ENCODE data around the gene SULT1B1.

DNA sequence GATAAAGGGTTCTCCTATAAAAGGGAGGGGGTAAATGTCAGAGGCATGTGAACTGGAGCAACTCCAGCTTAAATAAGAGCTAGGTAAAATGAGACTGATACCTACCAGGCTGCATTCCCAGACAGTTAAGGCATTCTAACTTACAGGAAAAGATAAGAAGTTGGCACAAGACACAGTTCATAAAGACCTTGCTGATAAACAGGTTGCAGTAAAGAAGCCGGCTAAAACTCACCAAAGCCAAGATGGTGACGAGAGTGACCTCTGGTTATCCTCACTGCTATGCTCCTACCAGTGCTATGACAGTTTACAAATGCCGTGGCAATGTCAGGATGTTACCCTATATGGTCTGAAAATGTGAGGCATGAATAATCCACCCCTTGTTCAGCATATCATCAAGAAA lies 13.1 kb upstream of the SULT1B1 start:
- TF ChIP-seq EZH2 (IDR thresholded peaks at IDR 0.05; ENCODE audit: borderline replicate concordance, low read length), result no peak
- TF ChIP-seq, protein P1, sequence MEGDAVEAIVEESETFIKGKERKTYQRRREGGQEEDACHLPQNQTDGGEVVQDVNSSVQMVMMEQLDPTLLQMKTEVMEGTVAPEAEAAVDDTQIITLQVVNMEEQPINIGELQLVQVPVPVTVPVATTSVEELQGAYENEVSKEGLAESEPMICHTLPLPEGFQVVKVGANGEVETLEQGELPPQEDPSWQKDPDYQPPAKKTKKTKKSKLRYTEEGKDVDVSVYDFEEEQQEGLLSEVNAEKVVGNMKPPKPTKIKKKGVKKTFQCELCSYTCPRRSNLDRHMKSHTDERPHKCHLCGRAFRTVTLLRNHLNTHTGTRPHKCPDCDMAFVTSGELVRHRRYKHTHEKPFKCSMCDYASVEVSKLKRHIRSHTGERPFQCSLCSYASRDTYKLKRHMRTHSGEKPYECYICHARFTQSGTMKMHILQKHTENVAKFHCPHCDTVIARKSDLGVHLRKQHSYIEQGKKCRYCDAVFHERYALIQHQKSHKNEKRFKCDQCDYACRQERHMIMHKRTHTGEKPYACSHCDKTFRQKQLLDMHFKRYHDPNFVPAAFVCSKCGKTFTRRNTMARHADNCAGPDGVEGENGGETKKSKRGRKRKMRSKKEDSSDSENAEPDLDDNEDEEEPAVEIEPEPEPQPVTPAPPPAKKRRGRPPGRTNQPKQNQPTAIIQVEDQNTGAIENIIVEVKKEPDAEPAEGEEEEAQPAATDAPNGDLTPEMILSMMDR (conservative IDR thresholded peaks at IDR 0.05 in 1 of 2, IDR thresholded peaks at IDR 0.05 in 1 of 2; ENCODE audit: extremely low read depth in 1 of 2, insufficient read depth in 1 of 2, low read depth in 1 of 2, low read length in 2 of 2), result no peak

Measured in mammary epithelial cell (primary cell).